Measurements from ENCODE around the gene UBE2D2.
"Not testable (repeated sequence)": the region's sequence is repeated elsewhere in the genome, so short reads cannot be mapped to it uniquely, and the experiment has no call there.

The UBE2D2 gene

DNA sequence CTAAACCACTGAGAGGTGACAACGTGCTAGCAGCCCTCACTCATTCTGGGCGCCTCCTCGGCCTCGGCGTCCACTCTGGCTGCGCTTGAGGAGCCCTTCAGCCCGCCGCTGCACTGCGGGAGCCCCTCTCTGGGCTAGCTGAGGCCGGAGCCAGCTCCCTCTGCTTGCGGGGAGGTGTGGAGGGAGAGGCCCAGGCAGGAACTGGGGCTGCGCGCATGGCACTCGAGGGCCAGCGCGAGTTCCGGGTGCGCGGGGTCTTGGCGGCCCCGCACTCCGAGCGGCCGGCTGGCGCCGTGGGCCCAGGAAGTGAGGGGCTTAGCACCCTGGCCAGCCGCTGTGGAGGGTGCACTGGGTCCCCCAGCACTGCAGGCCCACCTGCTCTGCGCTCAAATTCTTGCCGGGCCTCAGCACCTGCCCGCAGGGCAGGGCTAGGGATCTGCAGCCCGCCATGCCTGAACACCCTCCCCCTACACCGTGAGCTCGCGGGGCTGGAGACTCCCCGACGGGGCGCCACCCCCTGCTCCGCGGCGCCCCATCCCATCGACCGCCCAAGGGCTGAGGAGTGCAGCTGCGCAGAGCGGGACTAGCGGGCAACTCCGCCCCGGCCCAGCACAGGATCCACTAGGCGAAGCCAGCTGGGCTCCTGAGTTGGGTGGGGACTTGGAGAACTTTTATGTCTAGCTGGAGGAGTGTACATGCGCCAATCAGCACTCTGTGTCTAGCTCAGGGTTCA is 11.8 kb upstream of the UBE2D2 start:
- DNase-seq, result no peak

DNA sequence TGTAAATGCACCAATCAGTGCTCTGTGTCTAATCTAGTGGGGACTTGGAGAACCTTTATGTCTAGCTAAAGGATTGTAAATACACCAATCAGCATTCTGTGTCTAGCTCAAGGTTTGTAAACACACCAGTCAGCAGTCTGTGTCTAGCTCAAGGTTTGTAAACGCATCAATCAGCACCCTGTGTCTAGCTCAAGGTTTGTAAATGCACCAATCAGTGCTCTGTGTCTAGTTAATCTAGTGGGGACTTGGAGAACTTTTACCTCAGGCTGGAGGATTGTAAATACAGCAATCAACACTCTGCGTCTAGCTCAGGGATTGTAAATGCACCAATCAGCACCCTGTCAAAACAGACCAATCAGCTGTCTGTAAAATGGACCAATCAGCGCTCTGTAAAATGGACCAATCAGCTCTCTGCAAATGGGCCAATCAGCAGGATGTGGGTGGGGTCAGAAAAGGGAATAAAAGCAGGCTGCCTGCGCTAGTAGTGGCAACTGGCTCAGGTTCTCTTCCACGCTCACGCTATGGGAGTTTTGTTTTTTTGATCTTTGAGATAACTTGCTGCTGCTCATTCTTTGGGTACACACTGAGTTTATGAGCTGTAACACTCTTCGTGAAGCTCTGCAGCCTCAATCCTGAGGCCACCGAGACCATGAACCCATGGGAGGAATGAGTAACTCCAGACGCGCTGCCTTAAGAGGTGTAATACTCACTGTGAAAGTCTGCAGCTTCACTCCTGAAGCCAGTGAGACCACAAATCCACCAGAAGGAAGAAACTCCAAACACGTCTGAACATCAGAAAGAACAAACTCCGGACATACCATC is 10.9 kb upstream of the UBE2D2 start:
- not testable (repeated sequence) for DNase-seq

DNA sequence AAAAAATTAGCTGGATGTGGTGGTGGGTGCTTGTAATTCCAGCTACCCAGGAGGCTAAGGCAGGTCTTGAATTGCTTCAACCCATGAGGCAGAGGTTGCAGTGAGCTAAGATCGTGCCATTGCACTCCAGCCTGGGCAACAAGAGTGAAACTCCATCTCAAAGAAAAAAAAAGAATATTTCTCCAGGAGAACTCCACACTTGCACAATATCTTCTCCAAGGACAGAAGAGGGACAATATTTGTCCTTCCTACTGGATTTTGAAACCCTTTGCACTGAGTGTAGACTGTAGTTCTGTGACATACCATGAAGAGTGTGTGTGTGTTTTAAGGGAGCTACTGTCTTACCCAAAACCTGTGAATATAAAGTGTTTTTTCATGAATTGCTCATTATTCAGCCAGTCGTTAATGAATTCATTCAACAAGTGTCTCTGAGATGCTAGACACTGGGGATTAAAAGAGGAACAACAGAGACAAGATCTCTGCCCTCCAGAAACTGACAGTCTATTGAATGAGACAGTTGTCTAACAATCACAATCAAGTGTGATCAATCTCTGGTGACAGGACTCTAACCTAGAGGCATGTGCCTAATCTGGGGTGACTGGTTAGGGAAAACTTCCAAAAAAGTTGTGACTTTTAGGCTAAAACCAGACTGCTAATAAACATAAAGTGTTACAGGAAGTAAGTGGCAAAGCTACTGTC is 9.8 kb upstream of the UBE2D2 start:
- no peak for DNase-seq

DNA sequence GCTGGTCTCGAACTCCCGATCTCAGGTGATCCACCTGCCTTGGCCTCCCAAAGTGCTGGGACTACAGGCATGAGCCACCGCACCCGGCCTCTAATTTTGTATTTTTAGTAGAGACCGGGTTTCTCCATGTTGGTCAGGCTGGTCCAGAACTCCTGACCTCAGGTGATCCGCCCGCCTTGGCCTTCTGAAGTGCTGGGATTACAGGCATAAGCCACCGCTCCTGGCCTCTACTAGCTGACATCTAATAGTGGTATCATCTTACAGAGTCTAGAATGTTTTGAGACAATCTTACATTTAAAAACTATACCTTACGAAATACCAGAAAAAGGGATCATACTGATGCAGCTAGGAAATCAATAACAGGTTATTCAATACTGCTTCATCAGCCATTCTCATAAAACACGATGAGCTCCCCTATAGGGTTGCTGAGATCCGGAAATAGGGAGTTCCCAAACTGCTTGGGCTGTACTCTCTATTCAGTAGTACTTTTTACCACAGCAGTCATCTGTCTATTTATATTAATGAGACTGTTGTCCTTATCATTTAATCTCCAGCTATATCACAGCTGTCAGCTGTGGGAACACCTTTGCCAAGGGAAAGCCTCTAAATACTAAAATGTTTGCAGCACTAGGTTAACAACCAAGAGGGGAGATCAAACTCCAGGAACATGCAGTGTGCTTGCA is 8.1 kb upstream of the UBE2D2 start:
- no peak for DNase-seq

DNA sequence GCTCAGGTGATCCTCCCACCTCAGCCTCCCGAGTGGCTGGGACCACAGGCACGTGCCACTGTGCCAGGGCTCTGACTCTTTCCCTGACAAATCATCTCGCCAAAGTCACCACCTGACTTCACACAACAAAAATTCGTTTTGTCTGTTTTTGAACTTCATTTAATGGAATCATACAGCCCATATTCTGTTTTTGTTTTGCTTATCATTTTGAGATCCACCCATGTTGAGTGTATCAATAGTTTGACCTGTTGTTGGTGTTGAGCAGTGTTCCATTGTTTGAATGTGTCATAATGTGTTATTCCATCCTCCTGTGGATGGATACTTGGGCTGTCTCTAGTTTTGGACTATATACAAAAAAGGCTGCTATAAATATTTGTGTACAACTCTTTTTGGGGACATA is 6.9 kb upstream of the UBE2D2 start:
- DNase-seq, result no peak

DNA sequence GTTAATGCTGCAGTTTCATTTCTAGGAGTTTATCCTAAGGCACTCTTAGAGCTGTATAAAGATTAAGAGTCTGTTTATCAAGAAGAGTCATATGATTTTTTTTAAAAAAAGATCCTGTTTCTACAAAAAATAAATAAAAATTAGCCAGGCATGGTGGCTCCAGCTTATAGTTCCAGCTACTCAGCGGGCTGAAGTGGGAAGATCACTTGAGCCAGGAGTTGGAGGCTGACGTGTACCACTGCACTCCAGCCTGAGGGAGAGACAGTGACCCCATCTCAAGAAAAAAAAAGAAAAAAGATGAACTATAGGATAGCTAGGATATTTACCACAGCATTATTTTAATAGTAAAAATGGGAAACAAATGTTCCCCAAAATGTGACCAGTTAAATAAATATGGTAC is 3.3 kb upstream of the UBE2D2 start:
- no peak for DNase-seq

DNA sequence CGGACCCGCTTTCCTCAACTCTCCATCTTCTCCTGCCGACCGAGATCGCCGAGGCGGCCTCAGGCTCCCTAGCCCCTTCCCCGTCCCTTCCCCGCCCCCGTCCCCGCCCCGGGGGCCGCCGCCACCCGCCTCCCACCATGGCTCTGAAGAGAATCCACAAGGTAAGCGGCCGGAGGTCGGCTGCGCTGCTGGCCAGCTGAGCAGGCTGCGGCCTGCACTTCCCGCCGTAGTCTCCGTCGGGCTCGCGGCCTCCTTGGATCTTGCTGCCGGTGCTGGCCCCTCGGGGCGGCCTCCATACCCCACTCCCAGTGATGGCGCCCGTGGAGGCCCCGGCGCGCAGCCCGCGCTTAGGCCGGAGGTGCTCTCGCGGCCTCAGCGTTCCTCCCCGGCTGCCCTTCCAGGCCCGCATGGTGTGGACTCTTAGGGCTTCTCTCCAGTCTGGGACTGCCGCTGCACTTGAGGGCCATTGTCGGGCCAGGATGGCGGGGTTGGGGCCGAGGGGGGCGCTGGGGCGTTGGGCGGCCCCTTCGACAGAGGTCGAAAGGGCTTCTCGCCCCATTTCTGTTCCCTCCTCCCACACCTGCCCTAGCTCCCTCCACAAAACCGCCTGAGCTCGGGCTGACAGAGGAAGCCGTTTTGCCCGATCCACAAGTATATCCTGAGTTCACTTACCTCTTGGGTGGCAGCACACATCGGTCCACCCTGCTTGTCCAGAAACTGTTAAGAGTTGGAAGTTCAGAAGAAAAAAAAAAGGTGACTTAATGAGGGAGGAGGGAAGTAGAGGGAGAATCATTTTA is 714 bp downstream of the UBE2D2 start:
- no peak for DNase-seq

DNA sequence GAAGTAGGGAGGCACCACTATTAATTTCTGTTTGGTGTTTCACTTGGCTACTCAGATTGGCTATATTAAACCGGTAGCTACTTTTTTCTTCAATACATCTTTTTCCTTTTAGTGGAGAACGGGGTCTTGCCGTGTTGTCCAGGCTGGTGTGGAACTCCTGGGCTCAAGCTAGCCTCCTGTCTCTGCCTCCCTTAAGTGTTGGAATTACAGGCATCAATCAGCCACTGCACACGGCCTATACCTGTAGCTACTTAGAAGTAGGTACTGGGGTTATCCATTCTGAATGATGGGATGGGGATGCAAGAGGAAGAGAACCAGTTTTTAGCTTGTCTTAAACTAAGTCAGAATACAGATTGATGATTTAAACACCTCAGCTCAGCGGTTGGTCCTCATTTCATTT is 1.7 kb downstream of the UBE2D2 start:
- no peak for DNase-seq

DNA sequence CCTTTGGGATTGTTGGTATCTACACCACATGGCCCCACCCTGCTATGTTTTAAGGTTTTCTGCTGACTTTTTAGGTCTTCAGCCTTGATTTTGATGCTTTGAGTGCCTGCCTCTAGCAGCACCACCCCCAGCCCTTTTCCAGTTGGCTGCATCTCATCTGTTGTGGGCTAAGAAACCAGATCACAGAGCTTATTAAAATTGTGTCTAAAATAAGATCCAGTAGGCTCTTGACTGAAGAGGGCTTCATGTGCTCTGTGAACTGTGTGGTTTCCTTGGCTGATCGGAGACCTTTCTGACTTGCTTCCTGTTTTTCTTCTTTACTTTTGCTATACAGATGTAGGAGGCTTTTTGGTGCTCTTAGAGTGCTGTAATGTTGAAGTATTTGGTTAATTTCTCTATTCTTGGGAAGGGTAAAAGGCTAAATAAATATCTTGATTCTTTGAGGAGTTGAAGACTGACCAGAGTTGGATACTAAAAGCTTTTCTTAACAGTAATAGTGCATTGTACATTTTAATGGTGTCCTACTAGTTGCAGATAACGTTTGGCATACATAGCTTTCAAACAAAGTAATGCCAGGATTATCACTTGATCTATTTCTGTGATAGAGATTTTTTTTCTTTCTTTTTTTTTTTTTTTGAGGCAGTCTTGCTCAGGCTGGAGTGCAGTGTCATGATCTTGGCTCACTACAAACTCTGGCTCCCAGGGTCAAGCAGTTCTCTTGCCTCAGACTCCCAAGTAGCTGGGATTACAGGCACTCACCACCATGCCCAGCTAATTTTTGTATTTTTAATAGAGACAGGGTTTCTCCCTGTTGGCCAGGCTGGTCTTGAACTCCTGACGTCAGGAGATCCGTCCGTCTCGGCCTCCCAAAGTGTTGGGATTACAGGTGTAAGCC is 4.5 kb downstream of the UBE2D2 start:
- no peak for DNase-seq

DNA sequence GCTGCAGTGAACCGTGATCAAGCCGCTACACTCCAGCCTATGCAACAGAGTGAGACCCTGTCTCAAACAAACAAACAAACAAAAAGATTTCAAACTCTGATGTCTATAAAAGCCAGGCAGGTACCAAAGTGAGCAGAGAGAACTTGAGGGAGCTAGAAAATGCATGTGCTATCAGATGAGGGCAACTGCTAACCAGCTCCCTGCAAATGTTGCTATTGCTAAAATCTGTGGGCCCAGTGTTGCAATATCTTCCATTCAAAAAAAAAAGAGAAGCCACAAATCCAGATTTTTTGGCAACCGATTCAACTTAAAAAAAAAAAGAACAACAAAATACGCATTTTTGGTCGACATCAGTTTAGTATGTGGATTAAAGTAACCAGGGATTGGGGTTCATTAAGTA is 5.5 kb downstream of the UBE2D2 start:
- no peak for DNase-seq

DNA sequence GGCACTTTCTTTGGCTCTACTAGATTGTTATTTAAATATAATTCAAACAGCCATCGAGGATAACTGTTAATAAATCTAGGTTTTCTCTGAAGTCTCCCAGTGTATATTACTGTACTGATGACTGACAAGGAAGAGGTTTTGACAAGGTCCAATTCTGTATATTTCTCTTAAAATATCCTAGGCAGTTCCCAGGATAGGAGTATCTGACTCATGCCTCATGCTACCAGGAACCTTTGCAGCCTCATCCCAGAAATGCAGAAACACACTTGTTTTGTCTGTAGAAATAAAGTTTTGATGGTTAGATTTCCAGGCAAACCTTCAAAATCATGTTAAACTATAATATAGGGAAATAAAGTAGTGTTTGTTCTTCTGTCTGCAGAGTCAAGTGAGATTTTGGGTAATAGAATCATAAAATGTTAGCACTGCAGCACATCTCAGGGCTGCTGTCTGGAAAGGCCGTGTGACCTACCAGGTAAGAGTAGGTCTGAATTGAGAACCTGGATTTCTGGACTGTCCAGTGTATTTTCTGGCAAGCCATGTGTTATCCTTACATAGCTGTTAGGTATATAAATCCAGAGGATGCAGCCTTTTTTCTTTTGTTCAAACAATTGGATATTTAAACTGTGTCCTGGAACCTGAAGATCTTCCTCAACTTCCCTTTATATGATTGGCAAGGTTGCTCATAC is 8.3 kb downstream of the UBE2D2 start:
- no peak for DNase-seq

DNA sequence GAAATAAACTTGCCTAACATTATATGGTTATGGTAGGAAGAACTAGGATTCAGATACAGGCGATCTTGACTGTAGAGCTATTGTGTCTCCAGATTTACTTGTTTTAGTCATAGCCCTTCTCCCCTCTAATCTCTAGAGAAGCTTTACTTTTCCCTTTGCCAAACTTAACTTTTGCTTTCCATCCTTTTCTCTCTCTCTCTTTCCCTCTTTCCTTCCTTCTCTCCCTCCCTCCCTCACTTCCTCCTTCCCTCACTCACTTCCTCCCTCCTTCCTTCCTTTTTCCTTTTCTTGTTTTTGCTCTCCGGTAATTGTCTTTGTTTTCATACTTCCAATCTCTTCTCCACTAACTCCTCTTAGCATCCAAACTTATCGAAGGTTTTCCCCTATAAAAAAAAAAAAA is 10.4 kb downstream of the UBE2D2 start:
- DNase-seq, result no peak

DNA sequence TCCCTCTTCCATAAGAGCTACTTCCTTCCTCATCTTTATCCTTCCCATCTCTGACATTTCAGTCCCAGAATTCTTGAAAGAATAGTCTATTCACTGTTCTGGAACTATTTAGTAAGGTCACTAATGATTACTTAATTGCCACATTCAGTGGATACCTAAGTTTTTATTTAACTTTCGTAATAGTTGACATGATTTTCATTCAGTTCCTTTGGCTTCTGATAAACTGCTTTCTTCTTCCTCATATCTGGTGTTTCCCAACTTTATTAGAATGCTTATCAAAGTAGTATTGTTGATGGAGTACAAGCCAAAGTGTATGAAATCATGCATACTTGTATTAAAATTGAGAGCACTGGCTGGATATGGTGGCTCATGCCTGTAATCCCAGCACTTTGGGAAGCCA is 10.8 kb downstream of the UBE2D2 start:
- DNase-seq, result no peak

DNA sequence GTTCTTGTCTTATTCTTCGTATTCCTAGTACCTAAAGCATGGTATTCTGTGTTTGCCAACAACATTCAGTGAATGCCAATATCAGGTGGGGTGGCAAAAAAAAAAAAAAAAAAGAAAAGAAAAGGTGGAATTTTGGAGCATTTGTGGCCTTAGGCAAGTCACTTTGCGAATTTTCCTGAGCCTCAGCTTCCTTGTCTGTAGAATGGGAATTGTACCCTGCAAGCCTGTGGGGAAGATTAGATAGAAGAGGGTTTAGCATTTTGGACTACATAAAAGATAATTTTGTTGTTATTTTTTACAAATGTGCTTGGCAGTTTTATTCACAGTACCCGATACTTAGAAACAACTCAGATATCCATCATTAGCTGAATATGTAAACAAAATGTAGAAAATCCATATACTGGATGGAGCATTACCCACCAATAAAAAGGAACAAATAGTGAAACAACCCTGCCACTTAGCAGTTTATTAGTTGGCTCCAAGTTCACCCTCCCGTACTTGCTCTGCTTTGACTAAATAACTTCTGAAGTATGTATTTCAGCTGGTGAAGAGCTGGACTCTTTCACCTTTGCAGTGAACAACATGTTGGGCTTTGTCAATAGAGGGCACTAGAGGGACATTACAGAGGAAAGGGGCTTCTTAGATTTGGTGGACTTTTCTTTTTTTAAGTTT is 13.6 kb downstream of the UBE2D2 start:
- peak in 1 of 2 experiments; percentile 7 for DNase-seq

DNA sequence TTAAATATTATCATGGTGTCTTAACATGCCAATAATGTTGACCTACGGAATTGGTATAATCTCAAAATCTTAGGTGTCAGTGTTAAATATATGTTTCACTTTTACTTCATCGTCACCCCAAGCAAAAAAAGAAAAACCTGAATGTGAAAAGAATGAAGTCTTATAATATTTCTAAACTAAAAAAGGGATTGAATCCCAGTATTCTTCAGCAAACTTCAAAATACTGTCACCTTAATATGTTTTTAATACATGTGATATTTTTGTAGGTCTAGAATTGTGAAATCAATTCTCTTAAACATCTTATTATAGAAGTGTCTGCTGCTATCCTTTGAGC is 14.1 kb downstream of the UBE2D2 start:
- no peak for DNase-seq

DNA sequence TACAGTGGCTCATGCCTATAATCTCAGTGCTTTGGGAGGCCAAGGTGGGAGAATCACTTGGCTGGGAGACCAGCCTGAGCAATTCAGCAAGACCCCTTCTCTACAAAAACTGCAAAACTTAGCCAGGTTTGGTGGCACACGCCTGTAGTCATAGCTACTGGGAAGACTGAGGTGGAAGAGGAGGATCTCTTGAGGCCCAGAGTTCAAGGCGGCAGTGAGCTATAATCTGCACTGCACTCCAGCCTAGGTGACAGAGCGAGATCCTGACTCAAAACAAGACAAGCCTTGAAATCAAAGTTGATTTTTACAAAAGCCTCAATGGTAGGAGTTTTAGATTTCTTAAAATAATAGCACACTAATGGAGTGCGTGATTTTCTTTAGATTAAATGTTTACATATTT is 14.6 kb downstream of the UBE2D2 start:
- DNase-seq, result no peak

DNA sequence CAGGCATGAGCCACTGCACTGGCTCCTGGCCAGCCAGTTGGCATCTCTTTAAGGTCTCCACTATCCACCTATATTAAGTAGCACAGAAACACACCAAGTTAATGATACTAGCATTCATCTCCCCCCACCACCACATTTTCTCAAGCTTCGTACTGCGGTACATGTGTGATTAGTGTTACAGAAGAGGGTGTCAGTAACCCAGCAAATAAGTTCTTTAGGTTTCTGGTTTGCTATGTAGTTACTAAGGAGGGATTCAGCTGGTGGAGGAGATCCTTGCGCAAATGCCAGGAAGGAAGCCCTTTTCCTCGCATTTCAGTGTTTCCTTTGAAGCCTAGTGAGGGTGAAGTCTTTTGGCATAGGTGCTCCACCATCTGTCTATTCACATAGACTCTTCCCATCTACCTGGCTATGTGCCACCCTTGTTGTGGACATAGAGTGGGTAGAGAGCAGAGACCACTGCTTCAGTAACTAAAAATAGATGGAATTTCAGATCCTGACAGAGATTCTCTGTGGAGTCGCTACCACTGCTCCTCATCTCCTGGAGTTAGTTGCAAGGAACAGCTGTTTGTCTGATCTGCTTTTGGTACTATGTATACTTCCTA is 16.7 kb downstream of the UBE2D2 start:
- no peak for DNase-seq

DNA sequence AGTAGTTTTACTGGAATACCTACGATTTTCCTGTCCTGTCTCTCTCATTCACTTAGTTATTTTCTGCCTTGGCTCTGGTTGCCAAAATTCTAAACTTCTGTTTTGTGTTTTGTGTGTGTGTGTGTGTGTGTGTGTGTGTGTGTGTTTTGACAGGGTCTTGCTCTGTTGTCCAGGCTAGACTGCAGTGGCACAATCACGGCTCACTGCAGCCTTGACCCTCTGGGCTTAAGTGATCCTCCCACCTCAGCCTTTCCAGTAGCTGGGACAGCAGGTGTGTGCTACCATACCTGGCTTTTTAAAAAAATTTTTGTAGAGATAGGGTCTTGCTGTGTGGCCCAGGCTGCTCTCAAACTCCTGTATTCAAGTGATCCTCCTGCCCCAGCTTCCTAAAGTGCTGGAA is 17.2 kb downstream of the UBE2D2 start:
- no peak for DNase-seq

DNA sequence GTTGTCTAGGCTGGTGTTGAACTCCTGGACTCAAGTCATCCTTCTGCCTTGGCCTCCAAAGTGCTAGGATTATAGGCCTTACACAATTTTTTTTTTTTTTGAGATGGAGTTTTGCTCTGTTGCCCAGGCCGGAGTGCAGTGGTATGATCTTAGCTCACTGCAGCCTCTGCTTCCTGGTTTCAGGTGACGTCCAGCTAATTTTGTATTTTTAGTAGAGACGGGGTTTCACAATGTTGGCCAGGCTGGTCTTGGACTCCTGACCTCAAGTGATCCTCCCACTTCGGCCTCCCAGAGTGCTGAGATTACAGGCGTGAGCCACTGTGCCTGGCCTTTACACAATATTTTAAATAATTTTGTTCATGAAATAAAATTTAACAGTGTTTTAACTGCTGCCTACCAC is 21.0 kb downstream of the UBE2D2 start:
- not testable (repeated sequence) for DNase-seq

DNA sequence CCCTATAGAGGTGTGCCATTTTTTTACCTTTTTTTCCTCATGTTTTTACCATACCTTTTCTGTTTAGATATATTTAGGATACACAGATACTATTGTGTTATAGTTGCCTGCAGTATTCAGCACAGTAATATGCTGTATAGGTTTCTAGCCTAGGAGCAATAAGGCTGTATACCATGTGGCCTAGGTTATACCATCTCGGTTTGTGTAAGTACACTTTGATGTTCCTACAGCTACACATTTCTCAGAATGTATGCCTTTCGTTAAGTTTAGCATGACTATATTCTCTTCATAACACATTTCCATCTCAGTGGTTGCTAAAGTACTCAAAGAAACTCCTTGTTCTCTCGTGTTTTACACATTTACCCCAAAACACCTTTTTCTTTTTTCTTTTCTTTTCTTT is 23.0 kb downstream of the UBE2D2 start:
- no peak for DNase-seq
